Hepatocyte (in vitro differentiated cells): ENCODE measurements around the gene RASL10B.

Source experiments
- CTCF ChIP-seq: fragments of 200-600 bp; sonication (generic); IDR thresholded peaks from 2 replicates; pipeline ENCODE4 v1.5.1; 2016; ENCODE audit warnings: antibody characterized with exemption, mild to moderate bottlenecking; ENCODE audit not compliant: poor library complexity
- EZH2 ChIP-seq: fragments of 200-600 bp; sonication (generic); IDR thresholded peaks from 2 replicates; pipeline ENCODE4 v1.6.1; 2016; ENCODE audit warnings: antibody characterized with exemption, mild to moderate bottlenecking, borderline replicate concordance
- EZH2phosphoT487 ChIP-seq: fragments of 200-600 bp; sonication (generic); IDR thresholded peaks from one replicate; pipeline ENCODE4 v1.6.1; 2018; ENCODE audit warnings: antibody characterized with exemption, mild to moderate bottlenecking, low read depth, moderate library complexity; ENCODE audit not compliant: unreplicated experiment, severe bottlenecking

- TF ChIP-seq EZH2 (no peak), CTCF (no peak), EZH2phosphoT487 (no peak)
Observed at GRCh38 chr17:35683591-35683990, 47.8 kb upstream of the RASL10B start.
